Left lobe of liver (tissue), 2 donors: ENCODE measurements around the gene RAB5IF. TPM values are rescaled to one million over a fixed set of nuclear protein-coding genes. Genes with fewer than 3 reads are reported as not detected.
"Not testable (repeated sequence)": the region's sequence is repeated elsewhere in the genome, so short reads cannot be mapped to it uniquely, and the experiment has no call there.

Source experiments
- ATAC-seq: fragments of 200-7000 bp; cut with Tn5 transposase; one replicate; pipeline ENCODE4 v1.9.1; 2020; ENCODE audit warnings: mild to moderate bottlenecking, moderate library complexity
- DNase-seq: peaks from one replicate; pipeline ENCODE4 v3.0.0-alpha.2; 2020; ENCODE audit warnings: low spot score
- total RNA-seq: library from RNA; stranded (reverse); gene quantifications from one replicate; pipeline ENCODE4 v1.2.1, GENCODE V29; 2021
- donor health status: DM: no; HTN: no; CAD: no; lungs with moderate emphysema.
- donor health status: DM: no; HTN: yes; CAD: no.

Gene RAB5IF
- total RNA-seq, 1 donor from 2014 or later = 113 TPM

- ATAC-seq = no peak
- DNase-seq = no peak
These were observed 22.5 kb downstream of the RAB5IF start for GRCh38 chr20:36628076-36628475.

DNA sequence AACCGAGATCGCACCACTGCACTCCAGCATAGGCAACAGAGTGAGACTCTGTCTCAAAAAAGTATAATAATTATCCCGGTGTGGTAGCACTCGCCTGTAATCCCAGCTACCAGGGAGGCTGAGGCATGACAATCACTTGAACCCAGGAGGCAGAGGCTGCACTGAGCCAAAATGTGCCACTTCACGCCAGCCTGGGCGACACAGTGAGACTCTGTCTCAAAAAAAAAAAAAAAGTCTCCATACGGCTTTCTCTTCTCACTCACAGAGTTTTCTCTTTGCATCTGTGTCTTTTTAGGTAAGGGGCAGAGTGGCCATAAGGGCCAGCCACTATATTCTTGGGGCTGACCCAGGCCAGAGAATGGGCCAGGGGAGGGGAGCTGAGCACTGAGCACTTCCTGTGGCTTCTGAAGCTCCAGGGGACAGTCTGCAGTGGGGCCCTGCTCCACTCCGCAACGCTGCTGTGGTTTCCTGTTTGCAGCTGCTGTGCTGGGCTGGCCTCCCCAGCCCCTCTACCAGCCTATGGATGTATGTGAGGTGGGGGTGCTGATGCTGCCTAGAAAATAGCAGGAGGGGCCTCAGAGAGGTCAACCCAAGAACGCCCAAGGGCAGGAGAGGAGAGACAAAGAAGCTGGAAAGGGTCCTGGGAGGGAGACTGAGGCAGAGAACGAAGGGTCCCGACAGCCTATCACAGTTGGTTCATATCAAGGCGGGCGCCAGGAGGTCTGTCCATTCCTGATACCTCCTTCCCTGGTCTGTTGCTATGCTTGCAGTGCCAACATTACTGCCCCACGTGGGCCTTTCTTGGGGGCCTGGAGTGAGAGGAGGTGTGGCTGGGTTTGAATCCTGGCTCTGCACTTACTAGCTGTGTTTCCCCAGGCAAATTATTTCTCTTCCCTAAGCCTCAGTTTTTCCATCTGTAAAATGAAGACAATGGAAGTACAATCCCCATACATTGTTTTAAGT is 24.4 kb downstream of the RAB5IF start:
- DNase-seq = no peak
- ATAC-seq = no peak

GRCh38 chr20:36631646-36632045 is 26.1 kb downstream of the RAB5IF start:
- ATAC-seq = no peak
- no peak for DNase-seq

DNA sequence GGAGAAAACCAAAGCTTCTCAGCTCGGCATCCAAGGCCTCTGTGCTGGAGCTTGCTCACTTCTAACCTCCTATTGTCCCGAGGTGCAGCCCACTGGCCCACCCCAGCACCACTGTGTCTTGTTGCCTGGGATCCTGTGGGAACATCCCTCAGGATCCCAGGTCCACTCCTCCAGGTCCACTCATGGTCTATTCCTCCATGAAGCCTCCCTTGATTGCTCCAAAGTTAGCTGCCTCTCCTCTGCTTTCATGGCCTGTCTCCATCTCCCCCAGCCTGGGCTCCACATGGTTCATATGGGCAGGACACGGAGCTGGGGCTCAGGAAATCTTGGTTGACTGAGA is 26.5 kb downstream of the RAB5IF start:
- DNase-seq (no peak), ATAC-seq (no peak)

DNA sequence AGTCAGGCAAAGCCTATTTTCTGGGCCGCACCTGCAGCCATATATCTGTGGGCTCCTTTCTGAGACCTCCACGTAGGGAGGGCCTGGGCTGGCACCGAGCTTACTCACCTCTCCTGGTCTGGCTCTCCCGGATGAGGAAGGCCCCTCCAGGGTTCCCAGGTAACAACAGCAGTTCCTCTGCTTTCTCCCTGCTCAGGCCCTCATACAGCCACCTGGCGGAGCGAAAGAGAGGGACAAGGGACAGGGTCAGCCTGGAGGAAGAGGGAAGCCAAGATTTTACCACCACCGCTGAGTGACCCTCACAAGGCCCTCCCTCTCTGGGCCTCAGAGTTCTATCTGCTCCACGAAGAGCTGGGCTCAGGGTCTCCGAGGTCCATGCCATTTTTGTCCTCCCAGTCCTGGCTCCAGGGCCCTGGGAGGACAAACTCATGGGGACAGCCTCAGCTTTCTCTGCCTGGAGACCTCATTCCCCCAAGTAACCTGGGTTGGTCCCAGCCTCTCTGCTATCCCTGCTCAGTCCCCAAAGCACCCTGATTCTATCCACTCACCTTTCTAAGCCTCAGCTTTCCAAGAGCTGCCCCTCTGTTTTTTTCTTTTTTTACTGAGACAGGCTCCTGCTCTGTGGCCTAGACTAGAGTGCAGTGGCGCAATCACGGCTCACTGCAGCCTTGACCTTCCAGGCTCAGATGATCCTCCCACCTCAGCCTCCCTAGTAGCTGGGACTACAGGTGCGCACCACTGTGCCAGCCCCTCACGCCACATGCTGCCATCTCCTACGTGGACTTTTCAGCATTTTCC is 27.1 kb downstream of the RAB5IF start:
- ATAC-seq = no peak
- no peak for DNase-seq

DNA sequence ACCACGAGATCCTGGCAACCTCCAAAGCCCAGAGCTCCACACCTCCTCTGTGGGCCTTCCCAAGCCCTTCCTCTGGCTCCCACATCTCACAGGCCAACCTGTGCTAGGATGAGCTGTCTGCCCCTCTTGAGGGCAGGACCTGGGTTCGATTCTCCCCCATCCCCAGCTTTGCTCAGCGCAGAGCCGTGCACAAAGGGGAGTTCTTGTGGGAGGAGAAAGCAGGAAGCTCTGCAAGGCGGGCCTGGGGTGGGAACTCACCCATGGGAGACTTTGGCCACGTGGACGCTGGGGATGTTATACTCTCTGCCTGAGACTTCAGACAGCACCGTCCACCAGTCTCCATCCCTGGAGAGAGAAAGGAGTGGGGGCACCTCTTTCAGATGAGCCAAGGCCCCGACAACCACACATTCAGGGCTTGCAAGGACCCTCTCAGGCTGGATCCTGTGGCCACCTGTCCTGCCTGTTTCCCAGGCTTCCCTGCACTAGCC is 27.8 kb downstream of the RAB5IF start:
- no peak for ATAC-seq
- no peak for DNase-seq

- DNase-seq = no peak
- ATAC-seq = no peak
These were observed 28.8 kb downstream of the RAB5IF start for GRCh38 chr20:36634342-36634741.

DNA sequence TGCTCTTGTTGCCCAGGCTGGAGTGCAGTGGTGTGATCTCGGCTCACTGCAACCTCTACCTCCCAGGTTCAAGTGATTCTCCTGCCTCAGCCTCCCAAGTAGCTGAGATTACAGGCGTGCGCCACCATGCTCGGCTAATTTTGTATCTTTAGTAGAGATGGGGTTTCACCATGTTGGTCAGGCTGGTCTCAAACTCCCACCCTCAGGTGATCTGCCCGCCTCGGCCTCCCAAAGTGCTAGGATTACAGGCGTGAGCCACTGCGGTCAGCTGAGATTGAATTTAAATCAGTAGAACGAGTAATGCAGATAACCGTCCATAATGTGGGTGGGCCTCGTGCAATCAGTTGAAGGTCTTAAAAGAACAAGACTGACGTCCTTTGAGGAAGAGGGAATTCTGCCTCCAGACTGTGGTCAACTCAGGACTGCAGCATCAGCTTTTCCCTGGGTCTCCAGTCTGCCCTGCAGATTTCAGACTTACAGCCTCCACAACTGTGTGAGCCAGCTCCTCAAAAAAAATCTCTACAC is 33.4 kb downstream of the RAB5IF start:
- ATAC-seq, DNase-seq: not testable (repeated sequence)

GRCh38 chr20:36641506-36641843 is 35.9 kb downstream of the RAB5IF start:
- no peak for ATAC-seq
- no peak for DNase-seq

DNA sequence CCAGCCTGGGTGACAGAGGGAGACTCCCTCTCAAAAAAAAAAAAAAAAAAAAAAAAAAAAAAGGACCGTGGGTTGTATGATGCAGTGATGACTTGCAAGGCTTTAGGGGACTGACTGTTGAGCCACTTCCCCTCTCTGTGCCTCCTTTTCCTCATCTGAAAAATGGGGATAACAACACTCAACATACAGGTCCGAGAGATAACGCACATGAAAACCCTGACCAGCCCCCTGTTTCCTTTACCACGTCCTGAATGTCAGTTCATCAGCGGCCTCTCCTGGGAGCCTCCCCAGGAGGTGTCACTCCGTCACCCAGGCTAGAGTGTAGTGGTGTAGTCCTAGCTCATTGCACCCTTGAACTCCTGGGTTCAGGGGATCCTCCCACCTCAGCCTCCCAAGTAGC is 36.6 kb downstream of the RAB5IF start:
- ATAC-seq = no peak
- DNase-seq = no peak

DNA sequence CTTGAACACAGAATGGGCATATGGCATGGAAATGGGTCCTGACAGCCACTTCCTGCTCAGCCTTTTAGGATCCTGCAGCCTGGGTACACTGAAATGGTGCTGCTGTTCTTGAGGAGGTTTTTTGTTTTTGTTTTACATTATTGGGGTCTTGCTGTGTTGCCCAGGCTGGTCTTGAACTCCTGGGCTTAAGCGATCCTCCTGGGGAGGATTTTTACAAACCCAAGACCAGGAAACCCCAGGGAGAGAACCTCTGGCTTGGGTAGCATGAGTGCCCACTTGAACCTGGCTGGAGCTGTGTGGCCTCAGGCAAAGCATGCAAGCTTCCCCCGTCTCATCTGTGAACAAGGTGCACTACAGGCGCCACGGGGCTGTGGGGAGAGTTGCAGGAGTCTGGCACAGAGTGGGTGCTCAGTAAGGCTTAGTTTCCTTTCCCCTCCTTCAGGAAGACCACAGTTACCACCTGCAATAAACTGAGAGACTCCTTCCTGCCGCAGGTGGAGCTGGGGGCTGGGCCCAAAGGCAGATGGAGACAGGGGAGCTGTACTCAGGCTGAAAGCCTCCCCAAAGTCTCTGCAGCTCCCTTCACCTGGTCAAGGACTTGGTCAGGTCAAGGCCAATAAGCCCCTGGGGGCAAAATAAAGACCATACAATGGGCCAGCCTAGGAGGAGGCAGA is 38.6 kb downstream of the RAB5IF start:
- no peak for DNase-seq
- no peak for ATAC-seq

GRCh38 chr20:36644706-36645095 is 39.1 kb downstream of the RAB5IF start:
- ATAC-seq (no peak), DNase-seq (no peak)

GRCh38 chr20:36645353-36645752 is 39.8 kb downstream of the RAB5IF start:
- ATAC-seq = no peak
- no peak for DNase-seq

GRCh38 chr20:36645998-36646397 is 40.4 kb downstream of the RAB5IF start, which contains the start of gene SLA2:
TSS of gene SLA2 (minus strand) at chr20:36646196. CDS start at chr20:36641335, 4,861 bp downstream.
- DNase-seq (no peak), ATAC-seq (no peak)

DNA sequence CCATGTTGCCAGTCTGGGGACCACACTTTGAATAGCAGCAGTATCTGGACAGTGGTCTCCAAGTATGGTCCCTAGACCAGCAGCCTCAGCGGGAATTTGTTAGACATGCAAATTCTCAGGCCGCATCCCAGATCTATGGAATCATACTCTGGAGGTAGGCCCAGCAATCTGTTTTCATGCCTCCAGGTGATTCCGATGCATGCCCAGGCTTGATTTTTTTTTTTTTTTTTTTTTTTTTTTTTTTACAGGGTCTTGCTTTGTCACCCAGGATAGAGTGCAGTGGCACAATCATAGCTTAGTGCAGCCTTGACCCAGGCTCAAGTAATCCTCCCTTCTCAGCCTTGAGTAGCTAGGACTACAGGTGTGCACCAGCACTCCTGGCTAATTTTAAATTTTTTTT is 41.1 kb downstream of the RAB5IF start:
- ATAC-seq (no peak), DNase-seq (no peak)

DNA sequence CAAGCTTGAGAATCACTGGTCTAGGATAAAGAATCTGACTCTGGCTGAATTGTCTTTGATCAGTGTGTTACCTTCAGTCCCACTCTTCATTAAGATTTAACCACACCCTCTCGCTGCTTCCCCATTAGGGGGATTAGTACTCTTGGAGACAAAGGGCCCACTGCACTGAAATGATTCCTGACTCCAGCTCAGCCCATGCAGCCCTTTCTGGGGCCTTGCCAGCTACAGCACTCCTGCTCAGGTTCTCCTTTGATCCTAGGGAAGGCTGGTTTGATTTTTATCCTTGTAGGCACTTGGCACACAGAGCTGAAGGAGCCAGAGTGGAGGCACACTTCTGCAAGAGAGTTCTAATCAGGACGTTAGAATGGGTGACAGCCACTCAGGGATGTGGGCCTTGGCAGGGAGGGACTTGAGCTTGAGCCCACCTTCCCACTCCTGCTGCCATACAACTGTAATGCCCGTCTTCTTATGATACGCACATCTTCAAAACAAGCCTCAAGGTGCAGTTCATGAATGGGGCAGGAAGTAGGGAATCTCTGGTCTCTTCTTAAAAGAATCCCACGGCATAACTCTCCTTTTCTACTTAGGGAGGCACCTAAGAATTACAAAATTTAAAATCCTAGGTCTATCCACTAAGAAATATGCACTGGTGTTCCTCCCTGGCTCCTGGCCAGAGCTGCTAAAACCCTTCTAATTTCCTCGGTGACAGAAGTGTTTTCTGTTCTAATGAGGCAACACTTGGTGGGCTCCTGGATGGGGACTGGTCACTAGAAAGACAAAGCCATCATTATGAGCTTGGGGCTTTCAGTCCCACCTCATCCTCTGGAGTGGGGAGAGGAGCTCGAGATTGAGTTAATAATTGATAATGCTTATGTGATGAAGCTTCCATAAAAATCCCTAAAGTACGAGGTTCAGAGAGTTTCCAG is 41.9 kb downstream of the RAB5IF start:
- ATAC-seq (no peak), DNase-seq (no peak)

DNA sequence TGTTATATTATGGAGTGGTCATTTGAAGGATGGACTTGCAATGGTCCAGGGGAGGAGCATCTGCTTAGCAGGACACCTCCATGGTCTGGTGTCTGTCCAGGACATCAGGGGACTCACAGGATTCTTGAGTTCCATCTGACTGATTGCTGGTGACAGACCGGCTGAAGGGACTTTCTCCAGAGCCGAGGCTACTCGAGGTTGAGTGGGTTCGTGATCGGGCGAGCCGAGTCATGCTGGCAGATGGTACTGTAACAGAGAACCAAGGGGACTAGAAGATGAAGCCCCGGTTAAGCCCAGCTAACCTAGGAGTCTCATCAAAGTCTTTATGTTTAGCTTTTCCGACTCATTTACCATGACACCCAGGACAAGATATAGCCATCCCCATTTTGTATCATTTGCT is 47.9 kb downstream of the RAB5IF start:
- no peak for DNase-seq
- ATAC-seq = no peak

- DNase-seq (no peak), ATAC-seq (no peak)
These were observed 48.9 kb downstream of the RAB5IF start for GRCh38 chr20:36654506-36654905.

- DNase-seq (no peak), ATAC-seq (no peak)
These were observed 49.4 kb downstream of the RAB5IF start for GRCh38 chr20:36655004-36655403.

- DNase-seq = no peak
- ATAC-seq = no peak
These were observed 51.2 kb downstream of the RAB5IF start for GRCh38 chr20:36656733-36657132.
